Measurements from ENCODE around the gene PLEKHD1.
"Not testable (repeated sequence)": the region's sequence is repeated elsewhere in the genome, so short reads cannot be mapped to it uniquely, and the experiment has no call there.

The PLEKHD1 gene

DNA sequence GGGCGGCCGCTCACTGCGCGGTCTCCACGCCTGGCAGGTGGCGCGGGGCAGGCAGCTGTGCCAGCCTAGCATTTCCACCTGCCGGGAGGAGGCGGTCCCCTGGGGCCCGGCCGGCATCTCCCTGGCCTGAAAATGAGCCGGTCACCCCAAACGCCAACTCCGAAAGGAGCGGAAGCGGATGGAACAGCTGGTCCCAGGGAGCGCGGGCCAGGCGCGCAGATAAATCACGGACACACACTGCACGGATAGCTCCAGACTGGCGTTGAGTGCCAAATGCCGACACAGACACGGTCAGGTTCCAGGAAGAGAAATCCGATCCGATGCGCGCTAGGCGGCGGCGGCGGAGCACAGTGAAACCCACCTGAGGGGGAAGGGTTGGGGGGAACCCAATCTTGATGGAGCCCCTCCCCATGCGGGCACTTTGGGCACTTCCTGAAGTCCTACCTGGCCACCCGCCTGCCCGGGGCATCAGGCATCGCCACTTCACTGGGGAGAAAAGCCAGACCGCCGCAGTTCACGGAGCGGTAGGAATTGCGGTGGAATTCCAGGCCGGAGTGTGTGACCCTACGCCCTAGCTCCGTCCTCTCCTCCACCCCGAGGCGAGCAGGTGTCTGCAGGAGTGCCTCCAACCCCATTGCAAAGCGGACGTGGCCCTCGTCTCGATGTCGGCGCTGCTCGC is 624 bp upstream of the PLEKHD1 start:
- DNase-seq = no peak

GRCh38 chr14:69485315-69485660 is 760 bp downstream of the PLEKHD1 start:
- no peak for DNase-seq

DNA sequence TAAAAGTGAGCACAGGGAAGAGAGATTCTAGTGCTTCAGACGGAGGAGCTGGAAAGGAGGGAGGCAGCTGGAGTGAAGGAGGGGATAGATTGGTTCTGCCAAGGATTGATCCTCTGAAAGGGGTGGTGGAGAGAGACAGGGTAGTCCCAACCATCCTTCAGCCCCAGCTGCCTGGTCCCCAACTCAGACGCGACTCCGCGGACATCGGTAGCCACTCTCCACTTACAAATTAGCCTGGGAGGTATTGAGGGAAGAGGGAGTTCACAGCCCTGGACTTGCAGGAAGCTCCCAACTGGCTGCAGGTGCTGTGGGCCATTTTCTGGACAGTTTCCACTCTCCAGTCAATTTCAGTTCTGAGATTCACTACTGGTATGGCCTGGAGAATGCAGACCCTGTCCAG is 1.2 kb downstream of the PLEKHD1 start:
- DNase-seq = no peak

DNA sequence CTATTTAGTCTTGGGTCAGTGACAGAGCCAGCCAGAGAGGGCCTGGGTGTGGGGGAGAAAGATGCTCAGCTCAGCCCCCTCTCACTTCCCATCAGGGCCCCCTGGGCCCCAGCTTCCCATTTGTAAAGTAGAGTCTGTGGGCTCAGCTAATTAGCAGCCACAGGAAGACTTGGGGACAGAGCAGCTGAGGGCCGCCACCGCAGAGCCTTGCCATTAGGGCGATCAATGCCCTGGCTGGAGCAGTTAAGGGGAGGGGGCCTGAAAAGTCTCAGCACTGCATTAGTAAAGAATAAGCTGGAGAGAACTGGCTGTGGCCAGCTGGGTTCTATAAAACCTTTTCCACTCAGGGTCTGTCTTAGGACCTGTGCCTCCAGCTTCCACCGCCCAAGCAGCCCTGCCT is 2.7 kb downstream of the PLEKHD1 start:
- no peak for DNase-seq

GRCh38 chr14:69487771-69488170 is 3.2 kb downstream of the PLEKHD1 start:
- no peak for DNase-seq

DNA sequence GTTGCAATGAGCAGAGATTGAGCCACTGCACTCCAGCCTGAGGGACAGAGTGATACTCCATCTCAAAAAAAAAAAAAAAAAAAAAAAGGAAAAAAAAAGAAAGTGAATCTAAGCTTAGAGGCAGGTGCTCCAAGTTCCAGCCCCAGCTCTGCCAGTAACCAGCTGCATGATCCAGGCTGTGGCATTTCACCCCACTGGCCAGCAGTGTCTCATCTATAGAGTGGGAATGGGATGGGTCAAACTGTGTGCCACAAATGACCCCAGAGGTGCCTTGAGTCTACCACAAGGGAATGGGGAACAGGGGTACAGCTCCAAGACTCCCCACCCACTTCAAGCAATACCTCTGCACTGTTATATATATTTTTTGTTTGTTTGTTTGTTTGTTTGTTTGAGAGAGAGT is 5.0 kb downstream of the PLEKHD1 start:
- no peak for DNase-seq

- no peak for DNase-seq
These were observed 5.8 kb downstream of the PLEKHD1 start for GRCh38 chr14:69490219-69490918.

GRCh38 chr14:69491193-69491592 is 6.7 kb downstream of the PLEKHD1 start:
- no peak for DNase-seq

DNA sequence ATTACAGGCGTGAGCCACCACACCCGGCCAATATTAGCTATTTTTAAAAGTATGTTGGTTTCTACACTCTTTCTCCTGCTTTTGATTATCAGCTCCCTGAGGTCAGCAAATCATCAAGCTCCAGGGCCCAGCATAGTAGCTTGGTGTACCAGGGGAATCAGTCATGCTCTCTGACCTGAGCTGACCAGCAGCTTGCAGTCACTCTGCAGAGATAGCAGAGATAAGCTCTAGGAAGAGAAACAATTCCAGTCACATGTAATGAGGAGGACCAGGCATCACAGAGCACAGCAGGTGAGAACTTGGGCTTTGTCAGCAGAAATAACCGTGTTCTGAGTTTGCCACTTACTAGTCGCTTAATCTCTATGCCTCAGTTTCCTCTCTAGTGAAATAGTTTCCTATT is 8.5 kb downstream of the PLEKHD1 start:
- DNase-seq = no peak

- no peak for DNase-seq
These were observed 9.3 kb downstream of the PLEKHD1 start for GRCh38 chr14:69493791-69494190.

DNA sequence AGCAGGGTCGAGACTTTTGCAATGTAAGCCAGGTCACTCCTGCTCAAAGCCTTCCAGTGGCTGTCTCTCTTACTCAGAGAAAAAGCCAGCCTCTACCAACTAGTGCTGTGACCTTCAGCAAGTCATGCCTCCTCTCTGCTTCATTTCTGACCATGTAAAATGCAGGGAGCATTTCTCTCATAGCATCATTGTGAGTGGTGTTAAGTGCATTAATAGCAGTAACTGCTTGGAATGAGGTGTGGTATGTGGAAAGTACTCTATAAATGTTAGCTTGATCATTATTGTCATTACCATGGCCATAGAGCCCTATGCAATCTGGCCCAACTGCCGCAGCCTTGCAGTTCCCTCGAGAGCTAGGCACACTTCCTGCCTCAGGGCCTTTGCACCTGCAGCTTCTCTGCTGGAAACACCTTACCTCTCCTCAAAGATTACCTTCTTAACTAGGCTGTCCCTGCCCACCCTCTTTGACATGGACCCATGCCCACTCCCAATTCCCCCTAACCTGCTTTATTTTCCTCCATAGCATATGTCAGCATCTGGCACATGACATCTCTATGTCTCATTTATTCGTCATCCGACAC is 10.9 kb downstream of the PLEKHD1 start:
- no peak for DNase-seq

- DNase-seq = not testable (repeated sequence)
These were observed 13.3 kb downstream of the PLEKHD1 start for GRCh38 chr14:69497866-69498265.

DNA sequence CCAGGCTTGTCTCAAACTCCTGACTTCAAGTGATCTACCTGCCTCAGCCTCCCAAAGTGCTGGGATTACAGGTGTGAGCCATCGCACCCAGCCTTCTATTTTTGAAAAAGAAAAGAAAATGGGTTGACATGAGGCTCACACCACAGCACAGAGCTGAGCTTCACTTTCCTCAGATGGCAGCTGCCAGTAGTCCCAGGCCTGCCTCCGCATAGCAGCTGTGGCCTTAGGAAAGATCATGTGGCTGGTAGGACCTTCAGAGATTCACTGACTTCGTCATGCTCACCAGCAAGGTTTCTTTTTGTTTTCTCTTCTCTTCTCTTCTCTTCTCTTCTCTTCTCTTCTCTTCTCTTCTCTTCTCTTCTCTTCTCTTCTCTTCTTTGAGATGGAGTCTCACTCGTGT is 13.8 kb downstream of the PLEKHD1 start:
- not testable (repeated sequence) for DNase-seq

DNA sequence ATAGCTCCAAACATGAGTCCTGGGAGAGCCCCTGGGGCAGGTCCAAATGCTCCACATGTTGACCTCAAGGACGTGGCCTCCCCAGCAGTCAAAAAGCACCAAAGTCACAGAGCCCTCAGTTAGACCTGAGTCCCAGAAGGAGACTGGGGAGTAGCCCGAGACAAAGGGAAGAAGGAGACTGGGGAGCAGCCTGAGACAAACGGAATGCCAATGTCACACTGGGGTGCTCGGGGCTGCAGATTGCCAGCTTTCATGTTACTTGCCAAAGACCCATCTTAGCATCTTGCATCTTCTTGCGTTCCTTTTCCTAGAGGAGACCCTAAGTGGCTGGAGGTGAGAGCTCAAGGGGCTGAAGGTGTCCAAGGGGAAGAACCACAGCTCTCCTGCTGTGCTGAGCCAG is 14.9 kb downstream of the PLEKHD1 start:
- no peak for DNase-seq

DNA sequence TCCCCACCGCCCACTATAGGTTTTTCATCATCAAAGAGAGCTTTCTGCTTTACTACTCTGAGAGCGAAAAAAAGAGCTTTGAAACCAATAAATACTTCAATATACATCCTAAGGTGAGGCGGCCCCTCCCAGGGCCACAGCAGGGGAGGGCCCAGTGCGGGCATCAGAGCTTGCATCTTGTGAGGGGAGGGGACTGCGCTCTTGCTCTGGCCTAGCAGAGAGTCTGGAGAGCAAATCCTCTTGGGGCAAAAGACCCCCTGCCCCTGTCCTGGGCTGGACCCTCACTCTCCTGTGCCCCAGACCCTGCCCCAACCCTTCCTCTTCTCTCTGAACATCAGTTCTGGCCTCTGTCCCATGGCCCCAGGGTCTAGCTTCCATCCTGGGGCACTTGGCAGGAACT is 15.6 kb downstream of the PLEKHD1 start:
- DNase-seq = no peak

- no peak for DNase-seq
These were observed 16.2 kb downstream of the PLEKHD1 start for GRCh38 chr14:69500736-69501135.

GRCh38 chr14:69501423-69501838 is 16.9 kb downstream of the PLEKHD1 start:
- DNase-seq = no peak

DNA sequence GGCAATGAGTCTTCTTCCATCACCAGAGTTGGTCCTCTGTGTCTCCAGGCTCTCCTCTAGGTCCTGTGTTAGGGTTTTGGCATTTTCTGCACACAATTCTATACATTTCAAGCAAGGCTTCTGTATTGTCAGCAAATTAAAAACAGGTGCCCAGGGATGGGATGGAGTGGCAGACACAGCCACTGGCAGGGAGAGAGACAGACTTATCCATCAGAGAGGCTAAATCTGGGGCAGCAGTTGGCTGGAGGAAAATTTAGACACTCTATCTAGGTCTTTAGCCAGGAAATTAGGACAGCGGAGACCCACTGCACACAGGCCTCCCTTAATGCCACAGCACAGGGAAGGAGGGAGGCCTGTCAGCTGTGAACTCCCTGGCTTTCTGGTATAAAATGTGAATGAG is 20.2 kb downstream of the PLEKHD1 start:
- no peak for DNase-seq

DNA sequence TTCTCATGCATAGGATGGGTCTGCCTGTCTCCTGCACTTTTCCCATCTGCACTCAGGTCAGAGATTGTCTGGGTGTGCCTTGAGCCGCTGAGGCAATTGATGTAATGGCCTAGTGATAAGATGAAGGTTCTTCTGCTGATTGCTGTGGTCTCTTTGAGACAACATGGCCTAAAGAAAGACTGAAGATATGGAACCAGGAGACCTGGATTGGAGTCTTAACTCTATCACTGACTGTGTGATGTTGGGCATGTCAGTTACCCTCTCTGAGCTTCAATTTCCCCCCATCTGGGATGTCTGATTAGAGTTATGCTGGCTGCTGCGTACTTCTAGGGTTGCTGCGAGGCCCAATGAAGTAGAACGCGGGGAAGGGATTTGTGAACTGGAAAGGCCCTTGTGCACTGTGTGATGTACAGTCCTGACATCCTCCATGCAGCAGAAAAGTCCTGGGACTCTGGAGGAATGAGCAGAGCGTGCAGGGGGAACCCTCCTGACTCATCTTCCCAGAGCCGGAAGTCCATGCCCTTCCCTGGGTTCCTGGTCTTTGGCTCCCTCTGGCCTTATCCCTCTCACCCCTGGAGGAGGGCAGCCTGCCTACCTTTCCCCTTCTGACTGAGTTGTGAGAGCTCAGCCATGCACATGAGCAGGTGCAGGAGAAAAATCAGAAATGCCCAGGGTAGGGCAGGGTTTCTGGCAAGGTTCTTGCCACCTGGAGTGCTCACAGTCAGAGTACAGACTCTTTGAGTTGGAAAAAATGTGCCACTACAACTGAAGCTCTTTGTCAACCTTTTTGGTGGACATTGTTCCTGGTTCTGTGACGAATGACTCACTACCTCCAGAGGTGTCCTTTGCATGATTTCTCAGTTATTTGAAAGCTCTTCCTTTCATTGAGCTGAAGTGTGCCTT is 21.1 kb downstream of the PLEKHD1 start:
- DNase-seq = no peak

DNA sequence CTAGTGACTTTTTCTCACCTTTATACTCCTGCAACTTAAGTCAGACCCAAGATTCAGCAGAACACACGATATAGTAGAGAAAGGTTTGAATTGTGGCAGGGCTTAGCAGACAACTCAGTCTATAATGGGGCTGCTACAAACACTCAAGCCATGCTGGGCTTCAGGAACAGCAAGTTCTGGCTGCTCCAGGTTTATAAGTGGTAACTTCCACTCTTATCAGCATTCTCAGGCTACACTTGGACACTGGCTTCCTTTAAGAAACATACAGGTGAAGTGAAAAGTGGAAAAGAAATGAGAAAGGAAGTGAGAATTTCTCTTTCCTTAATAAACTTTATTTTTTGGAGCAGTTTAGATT is 21.7 kb downstream of the PLEKHD1 start:
- DNase-seq = no peak

DNA sequence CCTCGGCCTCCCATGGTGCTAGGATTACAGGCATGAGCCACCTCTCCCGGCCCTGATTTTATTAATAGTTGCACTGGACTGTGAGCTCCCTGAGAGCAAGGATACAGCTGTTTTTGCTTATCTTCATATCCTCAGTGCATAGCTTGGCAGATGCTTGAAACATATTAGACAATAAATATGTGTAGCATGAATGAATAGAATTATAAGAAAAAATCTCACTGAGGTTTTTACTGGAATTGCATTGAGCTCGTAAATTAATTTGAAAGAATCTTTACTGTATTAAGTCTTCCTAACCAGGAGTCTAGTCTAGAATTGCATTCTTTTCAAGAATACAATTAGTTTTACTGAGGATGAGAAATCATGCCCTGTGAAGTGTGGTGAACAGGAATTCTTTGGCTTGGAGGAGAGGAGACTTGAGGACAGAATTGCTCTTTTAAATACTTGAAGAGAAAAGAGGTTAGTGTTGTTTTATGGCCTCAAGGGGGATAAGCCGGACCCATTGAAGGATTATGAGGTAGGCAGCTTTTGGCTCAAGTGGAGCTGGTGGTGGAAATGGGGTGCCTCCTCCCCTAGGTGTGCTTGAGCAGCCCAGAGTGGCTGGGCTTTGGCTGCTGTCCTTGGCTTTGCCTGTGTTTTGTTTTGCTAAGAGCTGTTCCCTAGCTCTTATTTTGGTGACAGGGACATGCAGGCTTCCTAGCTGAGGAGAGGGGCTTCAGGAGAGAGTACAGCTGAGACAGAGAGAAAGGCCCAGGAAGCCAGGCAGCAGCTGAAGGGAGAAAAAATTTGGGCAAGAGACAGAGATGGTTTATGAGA is 34.0 kb downstream of the PLEKHD1 start:
- no peak for DNase-seq

DNA sequence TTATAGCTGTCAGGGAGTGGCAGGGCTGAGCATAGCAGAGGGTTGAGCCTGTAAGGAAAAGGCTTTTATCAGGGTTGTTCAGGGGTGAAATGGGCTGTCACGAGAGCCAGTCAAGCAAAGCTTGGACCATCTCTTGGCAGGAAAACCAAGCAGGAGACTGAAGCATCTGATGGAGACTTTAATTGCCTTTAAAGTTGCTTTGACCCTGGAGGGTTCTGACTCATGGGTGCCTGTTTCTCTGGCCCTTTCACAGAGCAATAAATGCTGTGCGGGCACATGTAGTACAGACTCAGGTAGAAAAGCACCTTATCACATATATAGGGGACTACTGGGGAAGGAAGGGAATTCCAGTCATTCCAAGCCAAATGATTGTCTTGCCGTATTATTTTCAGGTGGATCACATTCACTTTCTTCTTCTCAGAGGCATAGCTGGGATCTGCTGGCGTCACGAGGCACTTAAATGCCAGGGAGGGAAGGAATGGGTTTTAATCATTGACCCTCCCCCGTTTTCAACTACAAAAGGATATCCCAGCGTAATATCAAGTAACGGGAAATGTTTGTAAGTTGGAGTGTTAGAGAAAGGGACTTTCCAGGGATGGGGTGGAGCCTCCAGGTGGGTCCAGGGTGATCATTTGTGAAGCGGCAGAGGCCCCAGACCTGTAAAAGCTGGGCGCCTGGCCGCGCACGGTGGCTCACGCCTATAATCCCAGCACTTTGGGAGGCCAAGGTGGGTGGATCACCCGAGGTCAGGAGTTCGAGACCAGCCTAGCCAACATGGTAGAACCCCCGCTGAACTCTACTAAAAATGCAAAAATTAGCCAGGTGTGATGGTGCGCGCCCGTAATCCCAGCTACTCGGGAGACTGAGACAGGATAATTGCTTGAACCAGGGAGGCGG is 34.9 kb downstream of the PLEKHD1 start:
- DNase-seq = no peak

Measured in CD4-positive, alpha-beta T cell treated with Interleukin-1 beta for 1 hour (primary cell).